GM12878 (cell line): ENCODE results near the gene ZNF416. TPM values are rescaled to one million over a fixed set of nuclear protein-coding genes. Genes with fewer than 3 reads are reported as not detected.

ENCODE experiments used
- ATF7 ChIP-seq: fragments of 450-650 bp; IDR thresholded peaks from 2 replicates; pipeline ENCODE4 v1.6.1; 2016; ENCODE audit warnings: low read depth, mild to moderate bottlenecking
- E2F4 ChIP-seq: IDR thresholded peaks from 2 replicates; pipeline ENCODE4 v1.6.1; 2012; ENCODE audit warnings: low read depth, low read length, improper control_type of control experiment
- EED ChIP-seq: sonication (generic); IDR thresholded peaks from 2 replicates; pipeline ENCODE4 v1.6.1; 2016; ENCODE audit warnings: antibody characterized with exemption, low read depth
- EGR1 ChIP-seq, 2 experiments: IDR thresholded peaks; 1 replicate in 1 of 2; 2 replicates in 1 of 2; pipeline ENCODE4 v1.6.1; 2011 to 2012; ENCODE audit warnings: low read depth in 2 of 2, low read length in 2 of 2, borderline replicate concordance in 1 of 2, mild to moderate bottlenecking in 1 of 2, moderate library complexity in 1 of 2
- HCFC1 ChIP-seq: fragments of 150-350 bp; IDR thresholded peaks from 2 replicates; pipeline ENCODE4 v1.6.1; 2014; ENCODE audit warnings: low read length
- HDGF ChIP-seq: fragments of 450-650 bp; IDR thresholded peaks from 2 replicates; pipeline ENCODE4 v1.6.1; 2016; ENCODE audit warnings: antibody characterized with exemption
- IKZF1 ChIP-seq: fragments of 450-650 bp; conservative IDR thresholded peaks from 2 replicates; pipeline ENCODE4 v1.6.1; 2017; ENCODE audit warnings: antibody characterized with exemption, mild to moderate bottlenecking
- IRF3 ChIP-seq: fragments of 450-650 bp; IDR thresholded peaks from 2 replicates; pipeline ENCODE4 v1.6.1; 2014; ENCODE audit warnings: mild to moderate bottlenecking
- IRF5 ChIP-seq: fragments of 450-650 bp; IDR thresholded peaks from 2 replicates; pipeline ENCODE4 v1.6.1; 2017; ENCODE audit warnings: borderline replicate concordance
- JUND ChIP-seq: IDR thresholded peaks from 2 replicates; pipeline ENCODE4 v1.6.1; 2012; ENCODE audit warnings: low read depth, mild to moderate bottlenecking, low read length, improper control_type of control experiment, moderate library complexity
- KAT2A ChIP-seq: conservative IDR thresholded peaks from 2 replicates; pipeline ENCODE4 v1.6.1; 2011; ENCODE audit warnings: low read depth, low read length; ENCODE audit not compliant: control insufficient read depth
- NFXL1 ChIP-seq: fragments of 450-650 bp; IDR thresholded peaks from 2 replicates; pipeline ENCODE4 v1.6.1; 2017; ENCODE audit warnings: antibody characterized with exemption, mild to moderate bottlenecking, borderline replicate concordance
- PAX5 ChIP-seq: IDR thresholded peaks from 2 replicates; pipeline ENCODE4 v1.6.1; 2011; ENCODE audit warnings: low read depth, low read length, borderline replicate concordance
- PML ChIP-seq: IDR thresholded peaks from 2 replicates; pipeline ENCODE4 v1.6.1; 2012; ENCODE audit warnings: low read length, inconsistent platforms
- POLR2AphosphoS5 ChIP-seq: IDR thresholded peaks from 2 replicates; pipeline ENCODE4 v1.6.1; 2011; ENCODE audit warnings: mild to moderate bottlenecking, low read length, inconsistent platforms
- RUNX3 ChIP-seq: IDR thresholded peaks from 2 replicates; pipeline ENCODE4 v1.6.1; 2012; ENCODE audit warnings: low read length, inconsistent platforms
- SMAD5 ChIP-seq: IDR thresholded peaks from 2 replicates; pipeline ENCODE4 v1.6.1; 2016; ENCODE audit warnings: antibody characterized with exemption, low read depth
- SMARCA5 ChIP-seq: fragments of 450-650 bp; IDR thresholded peaks from 2 replicates; pipeline ENCODE4 v1.6.1; 2017; ENCODE audit warnings: mild to moderate bottlenecking
- SREBF1 ChIP-seq: IDR thresholded peaks from 2 replicates; pipeline ENCODE4 v1.6.1; 2012; ENCODE audit warnings: mild to moderate bottlenecking, low read length
- SRF ChIP-seq, 2 experiments: IDR thresholded peaks; 2 replicates each; pipeline ENCODE4 v1.6.1; 2011; ENCODE audit warnings: low read depth in 2 of 2, low read length in 2 of 2, mild to moderate bottlenecking in 1 of 2, moderate library complexity in 1 of 2
- TAF1 ChIP-seq: IDR thresholded peaks from 2 replicates; pipeline ENCODE4 v1.6.1; 2011; ENCODE audit warnings: mild to moderate bottlenecking, low read depth, low read length, borderline replicate concordance
- YY1 ChIP-seq: IDR thresholded peaks from 2 replicates; pipeline ENCODE4 v1.6.1; 2011; ENCODE audit warnings: low read depth, mild to moderate bottlenecking, low read length
- ZNF207 ChIP-seq: fragments of 450-650 bp; IDR thresholded peaks from 2 replicates; pipeline ENCODE4 v1.6.1; 2014; ENCODE audit warnings: antibody characterized with exemption, mild to moderate bottlenecking, borderline replicate concordance
- polyA plus RNA-seq, 11 experiments: library from polyadenylated mRNA; depleted of rRNA in 4 of 11; unstranded in 6 of 11; stranded (reverse) in 5 of 11; fragments of >200 nt; fragmentation: Nextera tagmentation in 4 of 11; fragmentation: Illumina TruSeq in 1 of 11; extraction: Ambion mirVana in 4 of 11; extraction: Trizol in 1 of 11; gene quantifications; 1 replicate in 1 of 11; 2 replicates in 10 of 11; pipeline versions ENCODE4 v1.2.1 to v1.2.3, GENCODE V29; 2011 to 2016; ENCODE audit warnings: inconsistent platforms in 2 of 11, missing spikeins in 2 of 11, low read depth in 1 of 11
- total RNA-seq, 4 experiments: library from RNA; depleted of rRNA in 3 of 4; stranded (reverse); fragments of >200 nt in 3 of 4; fragmentation: Illumina TruSeq in 1 of 4; extraction: Trizol in 1 of 4; gene quantifications; 2 replicates each; pipeline versions ENCODE4 v1.2.1 to v1.2.3, GENCODE V29; 2013 to 2021
- TF ChIP-seq, protein P1 (sequence below): IDR thresholded peaks from 2 replicates; pipeline ENCODE4 v1.6.1; 2011; ENCODE audit warnings: borderline replicate concordance, low read depth, mild to moderate bottlenecking, moderate library complexity, mixed read lengths, low read length; ENCODE audit not compliant: insufficient read depth; ENCODE audit errors: extremely low read length
- TF ChIP-seq, protein P2 (sequence below): fragments of 450-650 bp; IDR thresholded peaks from 2 replicates; pipeline ENCODE4 v1.6.1; 2016; ENCODE audit warnings: mild to moderate bottlenecking
- TF ChIP-seq, protein P3 (sequence below): IDR thresholded peaks from 2 replicates; pipeline ENCODE4 v1.6.1; 2012; ENCODE audit warnings: low read length, inconsistent platforms

The ZNF416 gene
- total and polyA plus RNA-seq, 10 of the 15 experiments (the other 5 are each of a cell fraction or from before 2014, with no cell fraction given) = 1.2 to 5.4 (median 4.7) TPM

GRCh38 chr19:57599761-57600383 is 21.2 kb upstream of the ZNF416 start, which contains the start of gene ZNF530 (continued):
- TF ChIP-seq JUND (no peak), E2F4 (peak; percentile 85), IRF3 (no peak), SRF (IDR thresholded peaks at IDR 0.05; ENCODE audit: low read depth in 2 of 2, low read length in 2 of 2) (peak; percentile 69 to 76), SREBF1 (peak; percentile 61), IKZF1 (peak; percentile 80), ATF7 (0 out of 2 replicates have a peak, but pooled peaks have one; percentile 27), ZNF207 (0 out of 2 replicates have a peak, but pooled peaks have one; percentile 38), IRF5 (no peak), HDGF (no peak), PAX5 (peak; percentile 65; the same call in 1 of the 2 replicates), POLR2AphosphoS5 (peak; percentile 82), SMARCA5 (no peak), HCFC1 (peak; percentile 94), SMAD5 (no peak), EGR1 (IDR thresholded peaks at IDR 0.05; ENCODE audit: borderline replicate concordance in 1 of 2, low read depth in 2 of 2, low read length in 2 of 2) (no peak), NFXL1 (no peak), KAT2A (no peak), RUNX3 (0 out of 2 replicates have a peak, but pooled peaks have one; percentile 32), TAF1 (peak; percentile 61; the same call in 1 of the 2 replicates), PML (no peak), YY1 (peak; percentile 63; the same call in 1 of the 2 replicates), EED (no peak)
- TF ChIP-seq, protein P1, sequence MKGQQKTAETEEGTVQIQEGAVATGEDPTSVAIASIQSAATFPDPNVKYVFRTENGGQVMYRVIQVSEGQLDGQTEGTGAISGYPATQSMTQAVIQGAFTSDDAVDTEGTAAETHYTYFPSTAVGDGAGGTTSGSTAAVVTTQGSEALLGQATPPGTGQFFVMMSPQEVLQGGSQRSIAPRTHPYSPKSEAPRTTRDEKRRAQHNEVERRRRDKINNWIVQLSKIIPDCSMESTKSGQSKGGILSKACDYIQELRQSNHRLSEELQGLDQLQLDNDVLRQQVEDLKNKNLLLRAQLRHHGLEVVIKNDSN = no peak
- TF ChIP-seq, protein P2, sequence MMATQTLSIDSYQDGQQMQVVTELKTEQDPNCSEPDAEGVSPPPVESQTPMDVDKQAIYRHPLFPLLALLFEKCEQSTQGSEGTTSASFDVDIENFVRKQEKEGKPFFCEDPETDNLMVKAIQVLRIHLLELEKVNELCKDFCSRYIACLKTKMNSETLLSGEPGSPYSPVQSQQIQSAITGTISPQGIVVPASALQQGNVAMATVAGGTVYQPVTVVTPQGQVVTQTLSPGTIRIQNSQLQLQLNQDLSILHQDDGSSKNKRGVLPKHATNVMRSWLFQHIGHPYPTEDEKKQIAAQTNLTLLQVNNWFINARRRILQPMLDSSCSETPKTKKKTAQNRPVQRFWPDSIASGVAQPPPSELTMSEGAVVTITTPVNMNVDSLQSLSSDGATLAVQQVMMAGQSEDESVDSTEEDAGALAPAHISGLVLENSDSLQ = peak; percentile 56
- TF ChIP-seq, protein P3, sequence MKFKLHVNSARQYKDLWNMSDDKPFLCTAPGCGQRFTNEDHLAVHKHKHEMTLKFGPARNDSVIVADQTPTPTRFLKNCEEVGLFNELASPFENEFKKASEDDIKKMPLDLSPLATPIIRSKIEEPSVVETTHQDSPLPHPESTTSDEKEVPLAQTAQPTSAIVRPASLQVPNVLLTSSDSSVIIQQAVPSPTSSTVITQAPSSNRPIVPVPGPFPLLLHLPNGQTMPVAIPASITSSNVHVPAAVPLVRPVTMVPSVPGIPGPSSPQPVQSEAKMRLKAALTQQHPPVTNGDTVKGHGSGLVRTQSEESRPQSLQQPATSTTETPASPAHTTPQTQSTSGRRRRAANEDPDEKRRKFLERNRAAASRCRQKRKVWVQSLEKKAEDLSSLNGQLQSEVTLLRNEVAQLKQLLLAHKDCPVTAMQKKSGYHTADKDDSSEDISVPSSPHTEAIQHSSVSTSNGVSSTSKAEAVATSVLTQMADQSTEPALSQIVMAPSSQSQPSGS = no peak
